Smooth muscle cell (in vitro differentiated cells): ENCODE data around the gene C3orf70. TPM values are rescaled to one million over a fixed set of nuclear protein-coding genes. Genes with fewer than 3 reads are reported as not detected.
A peak's percentile ranks its signal among the peaks of the same experiment; 100 is the strongest.

Experiments used
- DNase-seq: peaks from one replicate; lab custom pipeline; 2025; ENCODE audit not compliant: unreplicated experiment; lab: John Stamatoyannopoulos, UW
- H2AFZ ChIP-seq: fragments of 200-600 bp; sonication (generic); 2 replicates; pipeline ENCODE4 v1.6.0; 2016; ENCODE audit warnings: antibody characterized with exemption, low read depth, mild to moderate bottlenecking
- H3F3A ChIP-seq: fragments of 200-600 bp; sonication (generic); 2 replicates; pipeline ENCODE4 v1.6.0; 2017; ENCODE audit warnings: antibody characterized with exemption, low read depth
- H3K27ac ChIP-seq: fragments of 200-600 bp; sonication (generic); 2 replicates; pipeline ENCODE4 v1.5.1; 2016; ENCODE audit warnings: low read depth, mild to moderate bottlenecking
- H3K27me3 ChIP-seq: fragments of 200-600 bp; sonication (generic); 2 replicates; pipeline ENCODE4 v1.6.1; 2016; ENCODE audit warnings: low read depth, mild to moderate bottlenecking
- H3K36me3 ChIP-seq: fragments of 200-600 bp; sonication (generic); 2 replicates; pipeline ENCODE4 v1.5.1; 2016; ENCODE audit warnings: low read depth
- H3K4me1 ChIP-seq: fragments of 200-600 bp; sonication (generic); 2 replicates; pipeline ENCODE4 v1.5.1; 2016; ENCODE audit warnings: low read depth
- H3K4me2 ChIP-seq: fragments of 200-600 bp; sonication (generic); 2 replicates; pipeline ENCODE4 v1.6.0; 2016; ENCODE audit warnings: mild to moderate bottlenecking
- H3K4me3 ChIP-seq: fragments of 200-600 bp; sonication (generic); 2 replicates; pipeline ENCODE4 v1.5.1; 2016; ENCODE audit warnings: mild to moderate bottlenecking
- H3K79me2 ChIP-seq: fragments of 200-600 bp; sonication (generic); 2 replicates; pipeline ENCODE4 v1.6.0; 2016; ENCODE audit warnings: low read depth, mild to moderate bottlenecking
- H3K9ac ChIP-seq: fragments of 200-600 bp; sonication (generic); 2 replicates; pipeline ENCODE4 v1.6.0; 2016; ENCODE audit warnings: low read depth
- H3K9me3 ChIP-seq: fragments of 200-600 bp; sonication (generic); replicated peaks from 2 replicates; pipeline ENCODE4 v1.5.1; 2016; ENCODE audit warnings: low read depth
- H4K20me1 ChIP-seq: fragments of 200-600 bp; sonication (generic); 2 replicates; pipeline ENCODE4 v1.6.0; 2016; ENCODE audit warnings: low read depth
- WGBS: methylation state at CpG from one replicate; pipeline ENCODE4 v1.1.7; 2016; ENCODE audit warnings: low lambda C conversion rate; 5-methylcytosine and 5-hydroxymethylcytosine counted together
- polyA plus RNA-seq: library from polyadenylated mRNA; unstranded; fragments of >200 nt; fragmentation: Nextera tagmentation; extraction: Ambion mirVana; gene quantifications from 2 replicates; pipeline ENCODE4 v1.2.1, GENCODE V29; 2016
- total RNA-seq: library from RNA; depleted of rRNA; stranded (reverse); fragments of >200 nt; gene quantifications from 2 replicates; pipeline ENCODE4 v1.2.3, GENCODE V29; 2014
- TF ChIP-seq, protein P1 (sequence below): fragments of 200-600 bp; sonication (generic); IDR thresholded peaks from 2 replicates; pipeline ENCODE4 v1.5.1; 2017; ENCODE audit warnings: borderline replicate concordance, mild to moderate bottlenecking, antibody characterized with exemption; ENCODE audit not compliant: insufficient read depth, poor library complexity, severe bottlenecking

Gene C3orf70, protein sequence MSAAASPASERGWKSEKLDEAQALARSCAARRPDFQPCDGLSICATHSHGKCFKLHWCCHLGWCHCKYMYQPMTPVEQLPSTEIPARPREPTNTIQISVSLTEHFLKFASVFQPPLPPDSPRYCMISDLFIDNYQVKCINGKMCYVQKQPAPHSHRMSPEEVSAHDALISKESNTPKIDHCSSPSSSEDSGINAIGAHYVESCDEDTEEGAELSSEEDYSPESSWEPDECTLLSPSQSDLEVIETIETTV
- 0.72 and 1.4 TPM in 2 replicates for total RNA-seq
- polyA plus RNA-seq, result 0.23 and 0.54 TPM in 2 replicates

DNA sequence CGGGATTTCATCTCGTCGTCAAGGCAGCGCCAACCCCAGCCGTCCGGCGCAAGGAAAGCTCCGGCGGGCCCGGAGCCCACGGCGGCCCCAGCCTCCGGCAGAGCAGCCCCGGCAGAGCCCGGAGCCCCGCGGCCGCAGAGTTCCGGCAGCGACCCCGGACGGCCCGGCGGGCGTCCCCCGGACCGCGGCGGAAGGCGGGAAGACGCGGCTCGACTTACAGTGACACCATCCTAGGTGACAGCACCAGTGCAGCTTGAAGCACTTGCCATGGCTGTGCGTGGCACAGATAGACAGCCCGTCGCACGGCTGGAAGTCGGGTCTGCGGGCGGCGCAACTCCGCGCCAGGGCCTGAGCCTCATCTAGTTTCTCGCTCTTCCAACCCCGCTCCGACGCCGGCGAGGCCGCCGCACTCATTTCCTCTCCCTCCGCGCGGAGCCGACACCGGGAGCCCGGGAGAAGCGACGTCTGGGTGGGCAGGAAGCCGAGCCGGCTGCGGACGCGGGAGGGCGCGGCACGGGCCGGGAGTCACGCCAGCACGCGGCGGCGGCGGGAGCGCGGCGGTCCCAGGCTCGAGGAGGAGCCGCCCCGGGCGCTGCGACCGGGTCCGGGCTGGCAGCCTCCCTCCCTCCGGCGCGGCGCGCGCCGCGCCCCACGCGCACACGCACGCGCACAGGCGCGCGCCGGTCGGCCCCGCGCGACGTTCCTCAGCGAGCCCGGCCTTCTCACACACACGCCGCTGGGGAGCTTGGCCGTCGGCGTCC lies at the start of gene C3orf70:
Gene C3orf70 (minus strand): TSS at position 651 of the 761 bp plus-strand sequence. CDS start 237 bp downstream, at position 414.
- peak within 1 kb of the TSS; percentile 92 for H2AFZ ChIP-seq
- no peaks in the 10 kb centered on the region for H3F3A ChIP-seq
- peak; percentile 23 for DNase-seq
- no peak within 1 kb of the TSS for H3K27ac ChIP-seq
- no peaks in the 10 kb centered on the region for H3K36me3 ChIP-seq
- H3K4me3 ChIP-seq, result peak within 1 kb of the TSS; percentile 67
- H4K20me1 ChIP-seq, result no peaks in the 10 kb centered on the region
- H3K9me3 ChIP-seq, result no peaks in the 10 kb centered on the region
- peaks cover 73% of the 10 kb centered on the region for H3K27me3 ChIP-seq
- TF ChIP-seq, protein P1, sequence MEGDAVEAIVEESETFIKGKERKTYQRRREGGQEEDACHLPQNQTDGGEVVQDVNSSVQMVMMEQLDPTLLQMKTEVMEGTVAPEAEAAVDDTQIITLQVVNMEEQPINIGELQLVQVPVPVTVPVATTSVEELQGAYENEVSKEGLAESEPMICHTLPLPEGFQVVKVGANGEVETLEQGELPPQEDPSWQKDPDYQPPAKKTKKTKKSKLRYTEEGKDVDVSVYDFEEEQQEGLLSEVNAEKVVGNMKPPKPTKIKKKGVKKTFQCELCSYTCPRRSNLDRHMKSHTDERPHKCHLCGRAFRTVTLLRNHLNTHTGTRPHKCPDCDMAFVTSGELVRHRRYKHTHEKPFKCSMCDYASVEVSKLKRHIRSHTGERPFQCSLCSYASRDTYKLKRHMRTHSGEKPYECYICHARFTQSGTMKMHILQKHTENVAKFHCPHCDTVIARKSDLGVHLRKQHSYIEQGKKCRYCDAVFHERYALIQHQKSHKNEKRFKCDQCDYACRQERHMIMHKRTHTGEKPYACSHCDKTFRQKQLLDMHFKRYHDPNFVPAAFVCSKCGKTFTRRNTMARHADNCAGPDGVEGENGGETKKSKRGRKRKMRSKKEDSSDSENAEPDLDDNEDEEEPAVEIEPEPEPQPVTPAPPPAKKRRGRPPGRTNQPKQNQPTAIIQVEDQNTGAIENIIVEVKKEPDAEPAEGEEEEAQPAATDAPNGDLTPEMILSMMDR, result no peak
- no peak within 1 kb of the TSS for H3K9ac ChIP-seq
- peak within 1 kb of the TSS; percentile 92 for H3K4me2 ChIP-seq
- peaks cover 18% of the 10 kb centered on the region for H3K4me1 ChIP-seq
- H3K79me2 ChIP-seq, result no peaks in the 10 kb centered on the region
- under 1% methylated on average over 84 of the region's 113 CpGs for WGBS

DNA sequence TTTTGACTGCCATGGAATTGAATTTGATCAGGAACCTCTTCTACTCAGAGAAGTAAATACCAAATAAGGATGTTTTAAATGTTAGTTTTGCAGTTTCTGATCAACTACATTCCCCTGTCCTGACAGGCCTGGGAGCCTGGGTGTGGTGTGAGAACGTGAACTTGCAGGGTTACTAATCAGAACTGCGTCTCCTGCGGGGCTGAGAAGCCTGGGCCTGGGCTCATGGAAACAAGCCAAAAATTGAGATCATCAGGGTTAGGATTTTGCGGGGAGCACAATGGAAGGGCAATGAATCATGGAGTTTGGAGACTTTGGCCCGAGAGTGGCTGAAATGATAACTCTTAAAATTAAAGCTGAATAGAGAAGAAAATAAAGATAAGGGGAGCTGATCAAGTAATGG lies 47.8 kb upstream of the C3orf70 start:
- Histone ChIP-seq H3F3A (no peaks in the 10 kb centered on the region), H4K20me1 (no peaks in the 10 kb centered on the region), H3K36me3 (no peaks in the 10 kb centered on the region), H3K9me3 (no peaks in the 10 kb centered on the region), H3K9ac (no peak overlapping the region), H3K4me1 (no peaks in the 10 kb centered on the region), H3K27ac (no peak overlapping the region), H3K27me3 (no peaks in the 10 kb centered on the region), H2AFZ (no peak overlapping the region), H3K79me2 (no peaks in the 10 kb centered on the region), H3K4me3 (no peak overlapping the region), H3K4me2 (no peak overlapping the region)
- TF ChIP-seq, protein P1, result no peak
- 58% methylated on average over 5 of the region's 5 CpGs for WGBS
- DNase-seq, result no peak

DNA sequence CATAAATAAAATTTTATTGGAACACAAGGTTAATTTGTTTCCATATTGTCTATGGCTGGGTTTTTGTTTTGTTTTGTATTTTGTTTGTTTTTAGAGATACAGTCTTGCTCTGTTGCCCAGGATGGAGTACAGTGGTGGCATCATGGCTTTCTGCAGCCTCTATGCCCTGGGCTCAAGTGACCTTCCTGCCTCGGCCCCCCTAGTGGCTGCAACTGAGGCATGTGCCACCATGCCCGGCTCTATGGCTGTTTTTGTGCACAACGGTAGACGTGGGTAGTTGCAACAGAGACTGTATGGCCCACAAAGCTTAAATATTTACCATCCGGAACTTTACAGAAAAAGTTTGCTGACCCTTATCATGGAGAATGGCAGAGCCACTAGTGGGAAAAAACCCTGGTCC lies 46.8 kb upstream of the C3orf70 start:
- Histone ChIP-seq H3F3A (no peaks in the 10 kb centered on the region), H3K9me3 (no peaks in the 10 kb centered on the region), H4K20me1 (no peaks in the 10 kb centered on the region), H3K4me1 (no peaks in the 10 kb centered on the region), H3K27ac (no peak overlapping the region), H3K36me3 (no peaks in the 10 kb centered on the region), H3K4me2 (no peak overlapping the region), H3K79me2 (no peaks in the 10 kb centered on the region), H2AFZ (no peak overlapping the region), H3K4me3 (no peak overlapping the region), H3K9ac (no peak overlapping the region), H3K27me3 (no peaks in the 10 kb centered on the region)
- no peak for DNase-seq
- TF ChIP-seq, protein P1, result no peak
- WGBS, result 89% methylated on average over 5 of the region's 5 CpGs

DNA sequence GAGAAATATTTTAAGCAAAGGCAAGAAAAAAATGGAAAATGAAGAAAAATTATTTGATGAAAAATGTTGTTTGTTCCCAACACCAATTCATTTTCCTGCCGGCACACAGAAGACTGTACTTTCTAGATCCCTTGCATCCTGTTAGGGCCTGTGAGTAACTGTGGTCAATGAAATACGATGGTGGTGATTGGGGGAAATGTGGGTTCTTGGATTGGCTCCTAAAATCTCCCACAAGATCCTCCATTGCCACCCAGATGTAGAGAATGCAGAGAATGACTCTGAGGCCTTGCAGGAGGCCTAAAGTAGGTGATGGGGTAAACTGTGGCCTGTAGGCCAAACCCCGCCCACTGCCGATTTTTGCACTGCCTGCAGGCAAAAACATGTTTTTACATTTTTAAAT lies 46.3 kb upstream of the C3orf70 start:
- Histone ChIP-seq H3K79me2 (no peaks in the 10 kb centered on the region), H4K20me1 (no peaks in the 10 kb centered on the region), H3K4me3 (no peak overlapping the region), H3F3A (no peaks in the 10 kb centered on the region), H3K27ac (no peak overlapping the region), H3K27me3 (no peaks in the 10 kb centered on the region), H3K9me3 (no peaks in the 10 kb centered on the region), H2AFZ (no peak overlapping the region), H3K4me1 (no peaks in the 10 kb centered on the region), H3K4me2 (no peak overlapping the region), H3K9ac (no peak overlapping the region), H3K36me3 (no peaks in the 10 kb centered on the region)
- WGBS, result 92% methylated on average over 4 of the region's 4 CpGs
- no peak for DNase-seq
- TF ChIP-seq, protein P1, result no peak
